ENCODE results near the gene GEMIN4.
"Not testable (repeated sequence)": the region's sequence is repeated elsewhere in the genome, so short reads cannot be mapped to it uniquely, and the experiment has no call there.

The GEMIN4 gene

GRCh38 chr17:781805-782731 is 30.0 kb upstream of the GEMIN4 start, which contains the start of the genes GLOD4 and MRM3:
TSS of gene GLOD4 (minus strand) at chr17:782280. CDS start at chr17:782255, 25 bp downstream.
TSS of gene MRM3 (plus strand) at chr17:782353. CDS start at chr17:782379, 26 bp downstream.
- peak; percentile 39 to 96 (median 86) for DNase-seq

- DNase-seq: no peak
Measured at GRCh38 chr17:778096-778495, 26.0 kb upstream of the GEMIN4 start.

GRCh38 chr17:774313-774584 is 22.2 kb upstream of the GEMIN4 start:
- DNase-seq: no peak

GRCh38 chr17:773467-774312 is 21.6 kb upstream of the GEMIN4 start:
- peak in 1 of 51 donors; percentile 19 for DNase-seq

- DNase-seq: no peak
Measured at GRCh38 chr17:773016-773415, 21.0 kb upstream of the GEMIN4 start.

- no peak for DNase-seq
Measured at GRCh38 chr17:767076-767475, 15.0 kb upstream of the GEMIN4 start.

GRCh38 chr17:760371-760770 is 8.3 kb upstream of the GEMIN4 start:
- no peak for DNase-seq

- no peak for DNase-seq
Measured at GRCh38 chr17:759964-760363, 7.9 kb upstream of the GEMIN4 start.

- not testable (repeated sequence) for DNase-seq
Measured at GRCh38 chr17:756010-756567, 4.0 kb upstream of the GEMIN4 start.

- DNase-seq: not testable (repeated sequence)
Measured at GRCh38 chr17:755319-755961, 3.4 kb upstream of the GEMIN4 start.

GRCh38 chr17:753418-753817 is 1.4 kb upstream of the GEMIN4 start:
- DNase-seq: no peak

- peak in 15 of 51 donors; percentile 16 to 59 (median 29) for DNase-seq
Measured at GRCh38 chr17:752620-753219, 656 bp upstream of the GEMIN4 start.

- peak in 3 of 51 donors; percentile 38 to 53 (median 39) for DNase-seq
Measured at GRCh38 chr17:751269-752001, 629 bp downstream of the GEMIN4 start.

GRCh38 chr17:750431-751037 is 1.5 kb downstream of the GEMIN4 start:
- no peak for DNase-seq

- DNase-seq: not testable (repeated sequence)
Measured at GRCh38 chr17:749359-749758, 2.7 kb downstream of the GEMIN4 start.

GRCh38 chr17:748604-749003 is 3.5 kb downstream of the GEMIN4 start:
- DNase-seq: not testable (repeated sequence)

- no peak for DNase-seq
Measured at GRCh38 chr17:746783-747629, 5.1 kb downstream of the GEMIN4 start.

GRCh38 chr17:746181-746580 is 5.9 kb downstream of the GEMIN4 start:
- no peak for DNase-seq

- DNase-seq: no peak
Measured at GRCh38 chr17:745406-745805, 6.7 kb downstream of the GEMIN4 start.
